ENCODE data around the gene ZNF222. TPM values are rescaled to one million over a fixed set of nuclear protein-coding genes. Genes with fewer than 3 reads are reported as not detected.
A peak's percentile ranks its signal among the peaks of the same experiment; 100 is the strongest.

The ZNF222 gene
- total and polyA plus RNA-seq, 4 experiments from 2014 or later, result 1.6 to 11.4 (median 5.8) TPM

DNA sequence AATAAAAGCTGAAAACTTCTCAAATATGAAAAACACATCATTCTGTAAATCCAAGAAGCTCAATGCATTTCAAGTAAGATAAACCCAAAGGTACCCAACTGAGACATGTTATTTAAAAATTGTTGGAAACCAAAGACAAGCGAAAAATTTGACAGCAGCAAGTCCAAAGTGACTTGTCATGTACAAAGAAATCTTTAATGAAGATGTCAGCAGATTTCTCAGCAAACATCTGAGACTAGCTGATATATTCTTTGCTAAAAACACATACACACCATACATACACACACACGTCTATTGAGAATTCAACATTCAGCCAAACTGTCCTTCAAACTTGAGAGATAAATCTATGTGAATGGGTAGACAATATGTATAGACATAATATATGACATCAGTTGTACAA, 5.7 kb upstream of the ZNF222 start:
- Histone ChIP-seq H3K4me3 (ENCODE audit: low read length in 2 of 2) (no peak overlapping the region), H3K36me3 (ENCODE audit: insufficient read depth, low read length) (no peaks in the 10 kb centered on the region), H3K27ac (ENCODE audit: low read depth, low read length) (no peak overlapping the region), H3K4me1 (ENCODE audit: insufficient read depth, low read length) (peaks cover under 1% of the 10 kb centered on the region), H3K9me3 (ENCODE audit: control insufficient read depth in 1 of 2, low read length in 2 of 2) (peaks cover 0 to under 1% of the 10 kb centered on the region in 2 donors), H3K27me3 (ENCODE audit: insufficient read depth, low read length) (no peaks in the 10 kb centered on the region)
- intact Hi-C loops (cut with micrococcal nuclease), result no loop called here
- peaks cover 19 to 23% of the 10 kb centered on the region in 2 donors for H3K27me3 Mint-ChIP-seq
- POLR2A ChIA-PET (ENCODE audit: partially characterized antibody), result no interaction called here
- no peak overlapping the region for H3K4me3 Mint-ChIP-seq
- peaks cover 5 to 65% (median 61%) of the 10 kb centered on the region in 8 donors for H3K9me3 Mint-ChIP-seq
- no peak for DNase-seq
- H3K36me3 Mint-ChIP-seq, result peaks cover 16 to 29% of the 10 kb centered on the region in 2 donors
- no peak overlapping the region for H3K27ac Mint-ChIP-seq
- H3K4me1 Mint-ChIP-seq, result peaks cover 0 to under 1% (median 0%) of the 10 kb centered on the region in 4 donors
- CTCF ChIA-PET (ENCODE audit: partially characterized antibody), result no interaction called here

DNA sequence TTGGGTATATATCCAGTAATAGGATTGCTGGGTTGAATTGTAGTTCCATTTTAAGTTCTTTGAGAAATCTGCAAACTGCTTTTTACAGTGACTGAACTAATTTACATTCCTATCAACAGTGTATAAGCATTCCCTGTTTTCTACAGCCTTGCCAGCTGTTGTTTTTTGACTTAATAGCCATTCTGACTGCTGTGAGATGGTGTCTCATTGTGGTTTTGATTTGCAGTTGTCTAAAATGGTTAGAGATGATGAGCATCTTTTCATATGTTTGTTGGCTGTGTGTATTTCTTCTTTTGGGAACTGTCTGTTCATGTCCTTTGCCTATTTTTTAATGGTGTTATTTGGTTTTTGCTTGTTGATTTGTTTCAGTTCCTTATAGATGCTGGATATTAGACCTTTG, 4.0 kb upstream of the ZNF222 start:
- peaks cover 14 to 18% (median 16%) of the 10 kb centered on the region in 4 donors for H3K4me1 Mint-ChIP-seq
- Histone ChIP-seq H3K9me3 (ENCODE audit: control insufficient read depth in 1 of 2, low read length in 2 of 2) (no peaks in the 10 kb centered on the region), H3K27ac (ENCODE audit: low read depth, low read length) (no peak overlapping the region), H3K4me3 (ENCODE audit: low read length in 2 of 2) (no peak overlapping the region), H3K27me3 (ENCODE audit: insufficient read depth, low read length) (no peaks in the 10 kb centered on the region), H3K4me1 (ENCODE audit: insufficient read depth, low read length) (peaks cover 15% of the 10 kb centered on the region), H3K36me3 (ENCODE audit: insufficient read depth, low read length) (no peaks in the 10 kb centered on the region)
- peaks cover 19 to 23% of the 10 kb centered on the region in 2 donors for H3K27me3 Mint-ChIP-seq
- peaks cover 2 to 59% (median 54%) of the 10 kb centered on the region in 8 donors for H3K9me3 Mint-ChIP-seq
- no peak for DNase-seq
- intact Hi-C loops (cut with micrococcal nuclease), result loop anchor here (10.0 kb wide), 1 partner anchor 284 kb away; the partner anchor contains the start of gene ZNF235
- ChIA-PET CTCF (ENCODE audit: partially characterized antibody) (no interaction called here), POLR2A (ENCODE audit: partially characterized antibody) (no interaction called here)
- H3K4me3 Mint-ChIP-seq, result no peak overlapping the region
- H3K36me3 Mint-ChIP-seq, result peaks cover 20 to 33% of the 10 kb centered on the region in 2 donors
- H3K27ac Mint-ChIP-seq, result no peak overlapping the region

GRCh38 chr19:44024900-44025216, 321 bp upstream of the ZNF222 start:
- H3K9me3 Mint-ChIP-seq, result peaks cover 11 to 57% (median 49%) of the 10 kb centered on the region in 8 donors
- Histone ChIP-seq H3K9me3 (ENCODE audit: control insufficient read depth in 1 of 2, low read length in 2 of 2) (no peaks in the 10 kb centered on the region), H3K4me3 (ENCODE audit: low read length in 2 of 2) (peak overlapping the region; percentile 55 to 61), H3K36me3 (ENCODE audit: insufficient read depth, low read length) (peaks cover 22% of the 10 kb centered on the region), H3K27ac (ENCODE audit: low read depth, low read length) (no peak overlapping the region), H3K27me3 (ENCODE audit: insufficient read depth, low read length) (no peaks in the 10 kb centered on the region), H3K4me1 (ENCODE audit: insufficient read depth, low read length) (peaks cover 15% of the 10 kb centered on the region)
- peaks cover 49 to 55% of the 10 kb centered on the region in 2 donors for H3K36me3 Mint-ChIP-seq
- ChIA-PET POLR2A (ENCODE audit: partially characterized antibody) (interaction anchor here (0.9 to 2.1 kb wide), 5 partner anchors 22 to 90 kb away, joined by 3 to 7 read pairs (median 5); partner anchors contain the start of genes ZNF221, ZNF230 and ZNF45), CTCF (ENCODE audit: partially characterized antibody) (interaction anchor here (0.9 to 1.2 kb wide), 2 partner anchors 26 to 71 kb away, joined by 3 read pairs; no protein-coding TSS in a partner anchor)
- intact Hi-C loops (cut with micrococcal nuclease), result loop anchor here (1.0 to 10.0 kb wide), 2 partner anchors 23 to 280 kb away; partner anchors contain the start of genes ZNF230 and ZNF235
- H3K4me3 Mint-ChIP-seq, result peak overlapping the region; percentile 90 to 100 (median 98)
- peak overlapping the region; percentile 48 to 96 (median 95) for H3K27ac Mint-ChIP-seq
- H3K27me3 Mint-ChIP-seq, result peaks cover 7 to 10% of the 10 kb centered on the region in 2 donors
- DNase-seq, result no peak
- H3K4me1 Mint-ChIP-seq, result peaks cover 17 to 31% (median 22%) of the 10 kb centered on the region in 4 donors

- Histone ChIP-seq H3K4me1 (ENCODE audit: insufficient read depth, low read length) (peaks cover 15% of the 10 kb centered on the region), H3K36me3 (ENCODE audit: insufficient read depth, low read length) (peaks cover 31% of the 10 kb centered on the region), H3K4me3 (ENCODE audit: low read length in 2 of 2) (no peak overlapping the region), H3K9me3 (ENCODE audit: control insufficient read depth in 1 of 2, low read length in 2 of 2) (peaks cover 1 to 8% of the 10 kb centered on the region in 2 donors), H3K27ac (ENCODE audit: low read depth, low read length) (no peak overlapping the region), H3K27me3 (ENCODE audit: insufficient read depth, low read length) (no peaks in the 10 kb centered on the region)
- intact Hi-C loops (cut with micrococcal nuclease), result loop anchor here (10.0 kb wide), 1 partner anchor 278 kb away; the partner anchor contains the start of gene ZNF235
- H3K9me3 Mint-ChIP-seq, result peaks cover 11 to 67% (median 53%) of the 10 kb centered on the region in 8 donors
- POLR2A ChIA-PET (ENCODE audit: partially characterized antibody), result no interaction called here
- peaks cover 0 to 3% of the 10 kb centered on the region in 2 donors for H3K27me3 Mint-ChIP-seq
- no peak for DNase-seq
- H3K27ac Mint-ChIP-seq, result peak overlapping the region in 3 of 7 donors; percentile 29 to 53 (median 49)
- peaks cover 61 to 63% of the 10 kb centered on the region in 2 donors for H3K36me3 Mint-ChIP-seq
- CTCF ChIA-PET (ENCODE audit: partially characterized antibody), result no interaction called here
- H3K4me1 Mint-ChIP-seq, result peaks cover 17 to 31% (median 22%) of the 10 kb centered on the region in 4 donors
- peak overlapping the region in 7 of 8 donors; percentile 55 to 100 (median 98) for H3K4me3 Mint-ChIP-seq
Measured at GRCh38 chr19:44026622-44027021, 1.4 kb downstream of the ZNF222 start.

DNA sequence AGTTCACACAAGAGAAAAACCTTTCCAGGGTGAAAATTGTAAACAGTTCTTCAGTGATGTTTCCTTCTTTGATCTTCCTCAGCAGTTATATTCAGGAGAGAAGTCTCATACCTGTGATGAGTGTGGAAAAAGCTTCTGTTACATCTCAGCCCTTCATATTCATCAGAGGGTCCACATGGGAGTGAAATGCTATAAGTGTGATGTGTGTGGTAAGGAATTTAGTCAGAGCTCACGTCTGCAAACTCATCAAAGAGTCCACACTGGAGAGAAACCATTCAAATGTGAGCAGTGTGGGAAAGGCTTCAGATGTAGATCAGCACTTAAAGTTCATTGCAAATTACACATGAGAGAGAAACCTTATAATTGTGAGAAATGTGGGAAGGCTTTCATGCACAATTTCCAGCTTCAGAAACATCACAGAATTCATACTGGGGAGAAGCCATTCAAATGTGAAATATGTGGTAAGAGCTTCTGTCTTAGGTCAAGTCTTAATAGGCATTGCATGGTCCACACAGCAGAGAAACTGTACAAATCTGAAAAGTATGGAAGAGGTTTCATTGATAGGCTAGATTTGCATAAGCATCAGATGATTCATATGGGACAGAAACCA, 6.9 kb downstream of the ZNF222 start:
- Mint-ChIP-seq H3K27ac (no peak overlapping the region), H3K4me3 (no peak overlapping the region), H3K27me3 (no peaks in the 10 kb centered on the region), H3K9me3 (peaks cover 13 to 97% (median 92%) of the 10 kb centered on the region in 8 donors), H3K36me3 (peaks cover 58 to 70% of the 10 kb centered on the region in 2 donors), H3K4me1 (peaks cover 0 to 12% (median 4%) of the 10 kb centered on the region in 4 donors)
- no peaks in the 10 kb centered on the region for H3K4me1 ChIP-seq (ENCODE audit: insufficient read depth, low read length)
- intact Hi-C loops (cut with micrococcal nuclease), result no loop called here
- peaks cover 31% of the 10 kb centered on the region for H3K36me3 ChIP-seq (ENCODE audit: insufficient read depth, low read length)
- H3K4me3 ChIP-seq (ENCODE audit: low read length in 2 of 2), result no peak overlapping the region
- peaks cover 5 to 35% of the 10 kb centered on the region in 2 donors for H3K9me3 ChIP-seq (ENCODE audit: control insufficient read depth in 1 of 2, low read length in 2 of 2)
- DNase-seq, result no peak
- ChIA-PET CTCF (ENCODE audit: partially characterized antibody) (no interaction called here), POLR2A (ENCODE audit: partially characterized antibody) (no interaction called here)
- no peaks in the 10 kb centered on the region for H3K27me3 ChIP-seq (ENCODE audit: insufficient read depth, low read length)
- no peak overlapping the region for H3K27ac ChIP-seq (ENCODE audit: low read depth, low read length)

- Histone ChIP-seq H3K27me3 (ENCODE audit: insufficient read depth, low read length) (no peaks in the 10 kb centered on the region), H3K27ac (ENCODE audit: low read depth, low read length) (no peak overlapping the region), H3K4me3 (ENCODE audit: low read length in 2 of 2) (no peak overlapping the region), H3K36me3 (ENCODE audit: insufficient read depth, low read length) (no peaks in the 10 kb centered on the region), H3K9me3 (ENCODE audit: control insufficient read depth in 1 of 2, low read length in 2 of 2) (peaks cover 0 to 3% of the 10 kb centered on the region in 2 donors), H3K4me1 (ENCODE audit: insufficient read depth, low read length) (no peaks in the 10 kb centered on the region)
- Mint-ChIP-seq H3K4me1 (no peaks in the 10 kb centered on the region), H3K36me3 (peaks cover 4 to 12% of the 10 kb centered on the region in 2 donors), H3K4me3 (peak overlapping the region in 2 of 8 donors; percentile 1 to 53), H3K27me3 (peaks cover 2 to 4% of the 10 kb centered on the region in 2 donors), H3K27ac (no peak overlapping the region), H3K9me3 (peaks cover 3 to 70% (median 57%) of the 10 kb centered on the region in 8 donors)
- POLR2A ChIA-PET (ENCODE audit: partially characterized antibody), result no interaction called here
- CTCF ChIA-PET (ENCODE audit: partially characterized antibody), result no interaction called here
- intact Hi-C loops (cut with micrococcal nuclease), result no loop called here
- no peak for DNase-seq
Measured at GRCh38 chr19:44042147-44042546, 17.0 kb downstream of the ZNF222 start.

All from CD4-positive, alpha-beta memory T cell (primary cell).